Dermis blood vessel endothelial cell (primary cell): ENCODE measurements around the gene UBC. TPM values are rescaled to one million over a fixed set of nuclear protein-coding genes. Genes with fewer than 3 reads are reported as not detected.
"Not testable (repeated sequence)": the region's sequence is repeated elsewhere in the genome, so short reads cannot be mapped to it uniquely, and the experiment has no call there.

Experiments
- DNase-seq: peaks from one replicate; pipeline ENCODE4 v3.0.0; 2010
- total RNA-seq: library from RNA; depleted of rRNA; stranded (reverse); fragments of >200 nt; gene quantifications from 2 replicates; pipeline ENCODE4 v1.2.3, GENCODE V29; 2014

Gene UBC
- total RNA-seq, 1 donor from 2014 or later = 1,840 TPM

DNA sequence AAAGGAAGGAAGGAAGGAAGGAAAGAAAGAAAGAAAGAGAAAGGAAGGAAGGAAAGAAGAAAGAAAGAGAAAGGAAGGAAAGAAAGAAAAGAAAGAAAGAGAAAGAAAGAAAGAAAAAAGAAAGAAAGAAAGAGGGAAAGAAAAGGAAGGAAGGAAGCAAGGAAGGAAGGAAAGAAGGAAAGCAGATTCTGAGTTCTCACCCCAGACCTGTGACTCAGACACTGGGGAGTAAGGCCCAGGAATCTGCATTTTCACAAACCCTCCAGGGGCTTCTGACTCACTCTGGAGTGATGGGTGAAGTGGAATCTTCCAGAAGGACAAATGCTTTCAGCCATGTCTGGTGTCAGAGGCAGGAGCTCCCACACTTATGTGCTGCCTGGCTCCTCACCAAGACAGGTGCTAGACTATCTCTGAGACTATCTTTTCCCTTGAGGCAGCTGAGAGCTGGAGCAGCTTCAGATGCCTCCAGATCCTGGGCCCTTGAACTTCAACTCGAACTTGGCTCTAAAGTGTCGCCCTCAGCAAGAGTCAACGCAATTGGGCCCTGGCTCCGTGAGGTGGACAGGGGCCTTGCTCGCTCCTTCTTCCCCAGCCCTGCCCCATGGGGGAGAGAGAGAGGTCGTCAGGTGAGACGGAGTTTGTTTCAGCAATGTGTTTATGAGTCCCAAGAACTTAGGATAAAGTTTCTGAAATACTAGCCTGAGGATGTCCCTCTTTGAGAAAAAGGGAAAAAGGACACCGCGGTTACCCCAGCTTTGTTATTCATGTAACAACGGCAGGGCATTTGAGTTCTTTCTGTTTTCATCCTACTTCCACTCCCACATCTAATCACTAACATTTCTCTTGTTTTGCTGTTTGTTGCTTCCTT, 31.0 kb downstream of the UBC start:
- no peak for DNase-seq

- peak; percentile 28 for DNase-seq
These were observed 33.3 kb downstream of the UBC start for GRCh38 chr12:124881123-124881522.

GRCh38 chr12:124880335-124880734, 34.1 kb downstream of the UBC start:
- DNase-seq = not testable (repeated sequence)

DNA sequence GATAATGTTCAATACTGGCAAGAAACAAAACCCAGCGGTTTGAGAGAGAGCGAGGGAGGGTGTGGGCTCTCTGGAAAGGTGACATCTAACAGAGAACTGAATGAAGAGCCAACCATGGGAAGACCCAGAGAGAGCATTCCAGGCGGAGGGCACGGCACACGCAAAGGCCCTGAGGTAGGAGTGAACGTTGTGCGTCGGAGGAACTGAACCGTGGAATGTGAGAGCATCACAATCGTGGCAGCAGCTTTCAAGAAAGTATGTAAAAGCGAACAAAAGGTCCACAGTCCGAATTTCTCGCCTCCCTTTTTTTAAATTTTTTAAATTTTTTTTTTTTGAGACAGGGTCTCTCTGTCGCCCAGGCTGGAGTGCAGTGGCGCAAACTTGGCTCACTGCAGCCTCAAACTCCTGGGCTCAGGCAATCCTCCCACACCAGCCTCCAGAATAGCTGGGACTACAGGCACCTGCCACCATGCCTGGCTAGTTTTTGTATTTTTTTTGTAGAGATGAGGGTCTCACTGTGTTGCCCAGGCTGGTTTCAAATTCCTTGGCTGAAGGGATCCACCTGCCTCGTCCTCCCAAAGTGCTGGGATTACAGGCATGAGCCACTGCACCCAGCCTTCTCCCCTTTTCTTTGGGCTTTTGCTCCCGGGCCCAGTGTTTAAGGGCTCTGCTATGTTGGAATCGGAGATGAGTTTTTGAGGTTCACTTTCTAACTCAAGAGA, 35.5 kb downstream of the UBC start:
- no peak for DNase-seq

DNA sequence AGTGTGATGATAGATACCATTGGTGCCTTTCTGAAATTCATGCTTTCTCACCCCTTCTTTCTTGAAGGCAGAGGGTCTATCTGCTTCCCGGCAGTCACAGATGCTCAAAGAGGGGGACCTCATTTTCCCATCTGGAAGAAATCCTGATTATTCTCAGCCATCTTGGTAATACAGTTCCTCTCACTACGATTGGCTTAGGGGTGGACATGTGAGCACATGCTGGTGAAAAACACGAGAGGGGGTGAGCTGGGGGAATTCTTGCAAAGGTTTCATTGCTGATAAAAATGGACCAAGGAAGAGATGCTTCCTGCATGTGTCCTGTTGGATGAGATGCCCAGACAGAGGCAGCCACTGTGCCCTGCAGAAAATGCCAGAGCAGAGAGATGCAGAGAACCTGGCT, 37.0 kb downstream of the UBC start:
- no peak for DNase-seq

DNA sequence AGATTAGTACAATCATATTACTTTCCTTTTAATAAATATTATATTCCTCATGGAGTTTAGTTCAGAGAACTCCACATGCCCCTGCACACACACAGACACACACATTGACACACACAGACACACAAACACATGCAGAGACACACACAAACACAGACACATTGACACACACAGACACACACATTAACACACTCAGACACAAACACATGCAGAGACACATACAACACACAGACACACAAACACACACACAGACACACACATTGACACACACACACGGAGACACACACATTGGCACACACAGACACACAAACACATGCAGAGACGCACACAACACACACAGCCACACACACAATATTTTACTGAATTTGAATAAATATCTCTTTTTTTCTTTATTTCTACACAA, 38.3 kb downstream of the UBC start:
- DNase-seq = no peak

GRCh38 chr12:124875803-124876132, 38.7 kb downstream of the UBC start:
- no peak for DNase-seq

DNA sequence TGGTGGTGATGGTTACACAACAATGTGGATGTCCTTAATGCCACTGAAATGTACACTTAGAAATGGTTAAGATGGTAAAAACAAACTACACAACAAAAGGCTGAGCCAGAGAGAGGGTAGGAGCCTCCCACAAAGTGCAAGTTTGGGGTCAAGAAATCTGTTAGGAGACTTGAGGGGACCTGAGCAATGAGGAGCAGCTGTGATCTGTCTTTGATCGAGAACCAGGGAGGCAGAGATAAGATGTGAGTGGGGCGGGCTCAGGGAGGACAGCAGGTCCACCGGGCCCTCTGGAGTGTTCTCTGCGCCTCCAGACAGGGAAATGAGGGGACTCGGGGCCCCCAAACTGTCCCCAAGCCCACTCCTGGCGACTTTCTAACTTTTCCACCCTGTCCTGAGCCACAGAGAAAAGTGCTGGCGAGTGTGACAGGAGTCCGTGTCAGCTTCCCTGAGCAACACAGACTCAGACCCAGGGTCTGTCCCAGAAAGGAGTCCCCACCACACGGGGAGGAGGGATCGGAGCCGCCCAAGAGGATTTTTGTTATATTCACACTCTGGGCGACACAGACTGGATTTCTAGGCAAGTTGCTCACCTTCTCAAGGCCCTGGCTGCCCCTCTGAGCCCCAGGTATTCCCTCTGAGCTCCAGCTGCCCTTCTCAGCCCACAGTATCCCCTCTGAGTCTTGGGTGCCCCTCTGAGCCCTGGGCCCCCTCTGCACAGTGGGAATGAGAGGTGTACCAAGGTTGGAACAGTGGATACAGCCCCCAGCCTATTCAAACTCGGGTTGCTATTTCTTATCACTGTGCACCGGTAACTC, 39.3 kb downstream of the UBC start:
- no peak for DNase-seq

DNA sequence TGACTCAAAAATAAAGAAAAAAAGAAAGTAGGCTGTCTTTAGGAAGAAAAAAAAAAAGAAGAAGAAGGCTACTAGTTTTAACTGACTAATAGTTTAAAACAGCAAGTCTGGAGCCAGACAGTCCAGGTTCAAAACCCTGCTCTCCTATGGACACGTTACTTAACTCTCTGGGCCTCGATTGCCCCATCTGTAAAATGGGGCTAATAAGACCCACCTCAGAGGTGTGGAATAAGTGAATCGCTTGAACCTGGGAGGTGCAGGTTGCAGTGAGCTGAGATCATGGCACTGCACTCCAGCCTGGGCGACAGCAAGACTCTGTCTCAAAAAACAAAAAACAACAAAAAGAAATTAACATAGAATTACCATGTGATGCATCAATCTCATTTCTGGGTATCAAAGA, 40.3 kb downstream of the UBC start:
- no peak for DNase-seq

DNA sequence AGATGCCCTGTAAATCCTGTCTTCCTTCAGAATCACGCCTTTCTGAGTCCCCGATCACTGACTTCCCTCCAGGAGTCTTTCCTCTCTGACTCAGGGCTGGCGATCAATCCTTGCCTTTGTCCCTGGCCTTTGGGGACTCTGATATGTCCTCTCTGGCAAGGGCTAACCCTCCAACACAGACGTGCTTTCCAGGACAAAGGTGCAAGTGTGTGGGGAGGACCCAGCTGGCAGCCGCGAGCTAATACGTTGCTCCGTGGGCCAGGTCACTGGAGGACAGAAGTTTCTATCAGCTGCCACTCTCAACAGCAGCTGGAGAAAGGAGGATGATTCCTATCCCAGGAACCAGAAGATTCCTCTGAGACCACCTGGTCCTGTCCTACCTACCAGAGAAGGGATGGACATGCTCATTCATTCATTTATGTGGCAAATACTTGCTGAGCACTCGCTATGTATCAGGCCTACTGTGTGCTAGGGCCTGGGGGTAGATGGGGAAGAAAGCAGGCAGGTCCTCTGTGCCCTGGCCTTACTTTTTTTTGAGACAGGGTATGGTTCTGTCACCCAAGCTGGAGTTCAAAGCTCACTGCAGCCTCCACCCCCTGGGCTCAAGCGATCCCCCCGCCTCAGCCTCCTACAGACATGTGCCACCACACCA, 42.3 kb downstream of the UBC start:
- no peak for DNase-seq

GRCh38 chr12:124871297-124871696, 43.2 kb downstream of the UBC start:
- DNase-seq = no peak

GRCh38 chr12:124870515-124870914, 43.9 kb downstream of the UBC start:
- no peak for DNase-seq

GRCh38 chr12:124869059-124869665, 45.3 kb downstream of the UBC start:
- no peak for DNase-seq

DNA sequence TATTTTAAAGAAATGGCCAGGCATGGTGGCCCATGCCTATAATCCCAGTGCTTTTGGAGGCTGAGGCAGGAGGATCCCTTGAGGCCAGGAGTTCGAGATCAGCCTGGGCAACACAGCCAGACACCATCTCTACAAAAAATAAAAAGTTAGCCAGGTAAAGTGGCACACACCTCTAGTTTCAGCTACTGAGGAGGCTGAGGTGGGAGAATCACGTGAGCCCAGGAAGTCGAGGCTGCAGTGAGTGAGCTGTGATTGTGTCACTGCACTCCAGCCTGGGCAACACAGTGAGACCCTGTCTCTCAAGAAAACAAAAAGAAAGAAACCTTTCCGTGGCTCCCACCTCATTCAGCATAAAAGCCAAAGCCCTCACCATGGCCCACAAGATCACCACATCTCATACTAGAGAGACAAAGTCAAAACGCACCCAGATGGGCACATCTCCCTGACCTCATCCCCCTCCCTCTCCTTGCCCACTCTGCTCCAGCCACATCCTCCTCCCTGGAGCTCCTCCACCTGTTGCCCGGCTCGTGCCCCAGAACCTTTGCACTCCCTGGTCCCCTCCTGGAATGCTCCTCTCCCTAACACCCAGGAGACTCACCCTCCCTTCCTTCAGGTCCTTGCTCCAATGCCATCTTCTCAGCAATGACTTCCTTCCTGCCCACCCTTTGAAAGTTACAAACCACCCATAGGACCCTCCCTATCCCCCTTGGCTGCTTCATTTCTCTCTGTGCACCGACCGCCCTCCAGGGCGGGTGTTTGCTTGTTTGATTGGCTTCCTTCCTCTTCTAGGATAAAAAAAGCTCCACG, 46.0 kb downstream of the UBC start:
- DNase-seq = no peak

- DNase-seq = peak; percentile 49
These were observed 47.0 kb downstream of the UBC start for GRCh38 chr12:124867401-124867930.

- DNase-seq = no peak
These were observed 47.5 kb downstream of the UBC start for GRCh38 chr12:124866883-124867400.

DNA sequence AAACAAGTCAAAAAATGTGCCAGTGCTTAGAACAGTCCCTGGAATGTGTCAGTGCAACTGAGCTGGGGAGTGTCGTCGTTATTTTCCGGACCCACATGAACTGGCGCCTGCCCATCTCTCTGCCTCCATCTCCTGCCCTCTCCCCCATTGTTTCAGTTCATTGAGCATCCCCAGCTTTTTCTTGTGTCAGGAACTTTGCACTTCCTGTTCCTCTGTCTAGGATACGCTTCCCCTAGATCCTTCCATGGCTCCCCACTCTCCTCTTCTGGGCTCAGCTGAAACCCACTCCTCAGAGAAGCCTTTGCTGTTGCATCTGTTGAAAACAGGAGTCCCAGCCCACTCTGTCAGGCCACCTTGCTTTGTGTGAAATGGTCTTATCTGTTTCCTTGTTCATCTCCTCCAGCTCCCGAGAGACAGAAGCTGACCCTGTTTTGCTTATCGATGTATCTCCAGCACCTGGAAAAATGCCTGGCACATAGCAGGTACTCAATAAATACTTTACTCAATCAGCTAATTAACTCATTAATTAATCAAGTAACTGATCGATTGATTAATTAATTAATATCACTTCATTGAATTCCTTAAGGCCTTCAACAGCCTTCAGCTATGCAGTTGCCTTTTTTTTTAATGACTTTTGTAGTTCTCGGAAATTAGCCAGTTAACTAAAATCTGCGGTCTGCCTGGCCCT, 48.1 kb downstream of the UBC start:
- DNase-seq = no peak

DNA sequence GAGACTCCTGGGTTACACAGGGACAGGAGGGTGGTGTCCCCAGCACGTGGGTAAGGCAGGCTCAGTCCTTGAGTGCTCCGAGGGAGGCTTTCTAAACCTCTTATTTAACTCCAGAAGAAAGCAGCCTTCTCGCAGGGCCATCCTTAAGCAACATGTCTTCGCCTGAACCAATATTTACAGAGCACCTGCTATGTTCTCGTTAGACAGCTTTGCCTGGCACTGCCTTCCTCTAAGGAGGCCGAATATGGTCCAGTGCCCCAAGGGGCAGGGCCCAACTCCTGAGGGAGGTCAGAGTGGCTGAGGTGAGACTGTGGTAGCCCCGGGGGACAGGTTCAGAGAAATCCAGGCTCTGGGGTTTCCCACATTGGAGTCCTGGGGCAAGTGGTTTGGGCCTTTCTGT, 48.7 kb downstream of the UBC start:
- no peak for DNase-seq

DNA sequence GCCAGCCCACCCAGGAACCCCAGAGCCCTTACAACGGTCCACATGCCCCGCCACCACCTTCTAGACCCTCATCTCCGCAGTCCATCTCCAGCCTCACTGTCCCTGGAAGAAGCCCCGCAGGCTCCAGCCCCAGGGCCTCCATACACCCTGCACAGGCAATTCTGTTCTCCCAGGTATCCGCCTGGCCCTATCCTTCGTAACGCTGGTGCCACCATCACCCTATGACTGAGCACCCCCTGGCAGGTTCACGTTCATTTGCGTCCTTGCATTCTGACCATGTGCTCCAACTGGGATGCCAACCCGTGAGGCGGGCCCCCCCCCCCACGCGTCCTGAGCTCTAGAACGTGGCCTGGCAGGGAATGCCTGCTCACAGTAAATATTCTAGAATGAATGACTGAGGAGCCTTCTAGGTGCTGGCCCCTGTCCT, 50.1 kb downstream of the UBC start:
- no peak for DNase-seq
